Activated naive CD4-positive, alpha-beta T cell treated with anti-CD3 and anti-CD28 coated beads, Interleukin-2, amount 50 U/mL, for 72 hours (primary cell): ENCODE measurements around the gene CACHD1. TPM values are rescaled to one million over a fixed set of nuclear protein-coding genes. Genes with fewer than 3 reads are reported as not detected.
A peak's percentile ranks its signal among the peaks of the same experiment; 100 is the strongest.
"Not testable (repeated sequence)": the region's sequence is repeated elsewhere in the genome, so short reads cannot be mapped to it uniquely, and the experiment has no call there.

Source experiments
- ATAC-seq, 2 donors: fragments of 150-1000 bp; cut with Tn5 transposase; 2 replicates each; pipeline ENCODE4 v1.10.0; 2021; ENCODE audit warnings: mild to moderate bottlenecking in 2 of 2, moderate library complexity in 2 of 2
- DNase-seq, 2 donors: peaks; one replicate each; pipeline ENCODE4 v3.0.0; 2021 to 2022; ENCODE audit warnings: low spot score in 2 of 2
- H3K27ac Mint-ChIP-seq, 2 donors: one replicate each; pipeline ENCODE4 v1.8.0; 2022; ENCODE audit warnings: mild to moderate bottlenecking in 2 of 2, mixed read lengths in 2 of 2
- H3K36me3 Mint-ChIP-seq, 2 donors: one replicate each; pipeline ENCODE4 v1.8.0; 2022; ENCODE audit warnings: mixed read lengths in 2 of 2
- H3K9me3 Mint-ChIP-seq, 2 donors: one replicate each; pipeline ENCODE4 v1.8.0; 2022; ENCODE audit warnings: mixed read lengths in 2 of 2
- total RNA-seq, 2 donors: library from RNA; stranded (reverse); gene quantifications; one replicate each; pipeline ENCODE4 v1.2.3, GENCODE V29; 2022

The CACHD1 gene
- total RNA-seq, 2 donors from 2014 or later = 1.1 to 1.6 TPM

GRCh38 chr1:64691626-64692025 lies 221.7 kb downstream of the CACHD1 start:
- ATAC-seq (peak in 1 of 2 donors; percentile 67), DNase-seq (no peak)
- peak overlapping the region in 1 of 2 donors; percentile 23 for H3K27ac Mint-ChIP-seq

GRCh38 chr1:64692911-64693310 lies 223.0 kb downstream of the CACHD1 start:
- H3K27ac Mint-ChIP-seq = no peak overlapping the region
- no peak for ATAC-seq
- no peaks in the 10 kb centered on the region for H3K9me3 Mint-ChIP-seq
- DNase-seq = no peak
- H3K36me3 Mint-ChIP-seq = no peaks in the 10 kb centered on the region

More at GRCh38 chr1:64691626-64692025, 221.7 kb downstream of the CACHD1 start:
- no peaks in the 10 kb centered on the region for H3K9me3 Mint-ChIP-seq
- H3K36me3 Mint-ChIP-seq = no peaks in the 10 kb centered on the region

- Mint-ChIP-seq H3K27ac (no peak overlapping the region), H3K36me3 (no peaks in the 10 kb centered on the region), H3K9me3 (no peaks in the 10 kb centered on the region)
- DNase-seq = no peak
- ATAC-seq = no peak
Observed at GRCh38 chr1:64693406-64693805, 223.5 kb downstream of the CACHD1 start.

GRCh38 chr1:64696879-64697278 lies 226.9 kb downstream of the CACHD1 start:
- H3K27ac Mint-ChIP-seq = no peak overlapping the region
- ATAC-seq = no peak
- H3K36me3 Mint-ChIP-seq = no peaks in the 10 kb centered on the region

GRCh38 chr1:64699327-64699726 lies 229.4 kb downstream of the CACHD1 start:
- Mint-ChIP-seq H3K36me3 (no peaks in the 10 kb centered on the region), H3K9me3 (no peaks in the 10 kb centered on the region)
- no peak for ATAC-seq

More at GRCh38 chr1:64696879-64697278, 226.9 kb downstream of the CACHD1 start:
- DNase-seq = no peak
- H3K9me3 Mint-ChIP-seq = no peaks in the 10 kb centered on the region

GRCh38 chr1:64701071-64701470 lies 231.1 kb downstream of the CACHD1 start:
- Mint-ChIP-seq H3K27ac (no peak overlapping the region), H3K36me3 (no peaks in the 10 kb centered on the region), H3K9me3 (no peaks in the 10 kb centered on the region)
- no peak for DNase-seq
- ATAC-seq = no peak

More at GRCh38 chr1:64699327-64699726, 229.4 kb downstream of the CACHD1 start:
- no peak for DNase-seq
- no peak overlapping the region for H3K27ac Mint-ChIP-seq

GRCh38 chr1:64701886-64702285 lies 232.0 kb downstream of the CACHD1 start:
- ATAC-seq = no peak
- Mint-ChIP-seq H3K9me3 (no peaks in the 10 kb centered on the region), H3K27ac (no peak overlapping the region), H3K36me3 (no peaks in the 10 kb centered on the region)
- no peak for DNase-seq

- H3K9me3 Mint-ChIP-seq, H3K27ac Mint-ChIP-seq, DNase-seq, H3K36me3 Mint-ChIP-seq, ATAC-seq: not testable (repeated sequence)
Observed at GRCh38 chr1:64702670-64703069, 232.7 kb downstream of the CACHD1 start.

- Mint-ChIP-seq H3K27ac (no peak overlapping the region), H3K36me3 (no peaks in the 10 kb centered on the region), H3K9me3 (no peaks in the 10 kb centered on the region)
- peak in 1 of 2 donors; percentile 63 for ATAC-seq
- no peak for DNase-seq
Observed at GRCh38 chr1:64703600-64703999, 233.7 kb downstream of the CACHD1 start.

- DNase-seq = no peak
- ATAC-seq = no peak
- Mint-ChIP-seq H3K27ac (no peak overlapping the region), H3K36me3 (no peaks in the 10 kb centered on the region), H3K9me3 (no peaks in the 10 kb centered on the region)
Observed at GRCh38 chr1:64705591-64705990, 235.7 kb downstream of the CACHD1 start.

GRCh38 chr1:64711266-64711665 lies 241.3 kb downstream of the CACHD1 start:
- Mint-ChIP-seq H3K9me3 (no peaks in the 10 kb centered on the region), H3K36me3 (no peaks in the 10 kb centered on the region), H3K27ac (no peak overlapping the region)
- no peak for DNase-seq
- ATAC-seq = no peak

GRCh38 chr1:64712049-64712448 lies 242.1 kb downstream of the CACHD1 start:
- DNase-seq = no peak
- H3K36me3 Mint-ChIP-seq = no peaks in the 10 kb centered on the region
- H3K9me3 Mint-ChIP-seq = no peaks in the 10 kb centered on the region
- ATAC-seq = no peak
- no peak overlapping the region for H3K27ac Mint-ChIP-seq

- no peak for ATAC-seq
- Mint-ChIP-seq H3K27ac (no peak overlapping the region), H3K36me3 (no peaks in the 10 kb centered on the region), H3K9me3 (peaks cover 4 to 11% of the 10 kb centered on the region in 2 donors)
- DNase-seq = no peak
Observed at GRCh38 chr1:64715186-64715585, 245.3 kb downstream of the CACHD1 start.

GRCh38 chr1:64721135-64721534 lies 251.2 kb downstream of the CACHD1 start:
- H3K27ac Mint-ChIP-seq = no peak overlapping the region
- ATAC-seq (no peak), DNase-seq (no peak)
- H3K9me3 Mint-ChIP-seq = peaks cover 4 to 11% of the 10 kb centered on the region in 2 donors
- H3K36me3 Mint-ChIP-seq = no peaks in the 10 kb centered on the region

- ATAC-seq = no peak
- Mint-ChIP-seq H3K27ac (no peak overlapping the region), H3K9me3 (peaks cover 4 to 11% of the 10 kb centered on the region in 2 donors), H3K36me3 (no peaks in the 10 kb centered on the region)
- DNase-seq = no peak
Observed at GRCh38 chr1:64721576-64722145, 251.7 kb downstream of the CACHD1 start.

- ATAC-seq = no peak
- Mint-ChIP-seq H3K27ac (no peak overlapping the region), H3K9me3 (peaks cover 0 to 4% of the 10 kb centered on the region in 2 donors), H3K36me3 (no peaks in the 10 kb centered on the region)
- DNase-seq = no peak
Observed at GRCh38 chr1:64727861-64728260, 257.9 kb downstream of the CACHD1 start.

GRCh38 chr1:64733581-64734286 lies 263.8 kb downstream of the CACHD1 start:
- no peak overlapping the region for H3K27ac Mint-ChIP-seq
- H3K36me3 Mint-ChIP-seq = no peaks in the 10 kb centered on the region
- H3K9me3 Mint-ChIP-seq = peaks cover 0 to 4% of the 10 kb centered on the region in 2 donors
- ATAC-seq (no peak), DNase-seq (no peak)

- Mint-ChIP-seq H3K9me3 (peaks cover 0 to 4% of the 10 kb centered on the region in 2 donors), H3K36me3 (no peaks in the 10 kb centered on the region), H3K27ac (no peak overlapping the region)
- DNase-seq (no peak), ATAC-seq (no peak)
Observed at GRCh38 chr1:64734287-64734652, 264.3 kb downstream of the CACHD1 start.
